T-helper 17 cell (primary cell): ENCODE measurements around the gene SREBF2. TPM values are rescaled to one million over a fixed set of nuclear protein-coding genes. Genes with fewer than 3 reads are reported as not detected.

Experiments
- ATAC-seq: fragments of 150-1000 bp; cut with Tn5 transposase; 2 replicates; pipeline ENCODE4 v1.10.0; 2021; ENCODE audit warnings: mild to moderate bottlenecking, moderate library complexity
- DNase-seq, 3 donors: peaks; one replicate each; pipeline versions ENCODE4 v3.0.0 to v3.0.0-alpha.2; 2020 to 2021
- H3K9me3 ChIP-seq: one replicate; pipeline ENCODE4 v1.7.0; 2013; ENCODE audit warnings: low read length, mild to moderate bottlenecking; ENCODE audit not compliant: control insufficient read depth, poor library complexity, severe bottlenecking
- H3K27ac Mint-ChIP-seq: one replicate; pipeline ENCODE4 v1.8.0; 2022; ENCODE audit warnings: mild to moderate bottlenecking, moderate library complexity, mixed read lengths
- H3K27me3 Mint-ChIP-seq: one replicate; pipeline ENCODE4 v1.8.0; 2022; ENCODE audit warnings: mixed read lengths
- H3K36me3 Mint-ChIP-seq: one replicate; pipeline ENCODE4 v1.8.0; 2022; ENCODE audit warnings: low read depth, mixed read lengths
- H3K4me1 Mint-ChIP-seq: one replicate; pipeline ENCODE4 v1.8.0; 2022; ENCODE audit warnings: mild to moderate bottlenecking, mixed read lengths
- H3K4me3 Mint-ChIP-seq: one replicate; pipeline ENCODE4 v1.8.0; 2022; ENCODE audit warnings: mild to moderate bottlenecking, moderate library complexity, mixed read lengths
- total RNA-seq, 4 donors: library from RNA in 2 of 4; stranded (reverse) in 2 of 4; gene quantifications; one replicate each; pipeline ENCODE4 v1.2.3 and lab custom pipeline; 2022 to 2026

Gene SREBF2
- total RNA-seq, 2 donors from 2014 or later, result 102 to 106 TPM

DNA sequence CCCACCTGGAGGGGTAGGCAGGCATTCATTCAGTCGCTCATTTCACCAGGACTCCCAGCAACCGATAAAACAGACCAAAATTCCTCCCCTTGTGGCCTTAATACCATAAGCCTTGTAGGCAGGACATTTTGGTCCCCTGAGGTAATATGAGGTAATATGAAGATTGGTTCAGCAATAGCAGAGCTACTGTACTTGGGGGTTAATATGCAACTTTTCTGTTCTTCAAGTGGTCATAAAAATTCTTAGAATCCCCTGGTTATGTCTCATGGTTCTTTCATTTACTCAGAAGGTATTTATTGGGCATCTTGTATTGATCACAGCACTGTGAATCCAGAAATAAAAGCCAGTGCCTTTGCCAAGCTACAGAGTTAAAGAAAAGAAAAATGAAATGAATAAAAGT lies 52.2 kb downstream of the SREBF2 start:
- H3K4me1 Mint-ChIP-seq, result peaks cover 4% of the 10 kb centered on the region
- ATAC-seq, result no peak
- H3K27me3 Mint-ChIP-seq, result no peaks in the 10 kb centered on the region

DNA sequence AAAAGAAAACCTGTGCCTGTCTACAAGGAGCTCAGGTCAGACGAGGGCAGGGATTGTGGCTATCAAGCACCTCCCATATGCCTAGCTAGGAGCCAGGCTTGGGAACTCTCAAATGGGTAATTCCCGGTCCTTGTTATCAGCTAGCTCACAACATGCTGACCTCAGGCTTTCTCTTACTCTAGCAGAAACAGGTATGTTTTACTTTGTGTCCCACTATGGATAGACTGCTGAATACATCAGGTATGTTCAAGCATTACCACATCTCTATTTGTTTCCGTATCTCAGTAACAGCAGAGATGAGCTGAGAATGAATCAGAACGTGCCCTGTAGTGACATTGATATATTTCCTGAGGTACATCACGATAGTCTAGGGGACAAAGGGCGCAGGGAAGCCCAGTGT lies 52.6 kb downstream of the SREBF2 start:
- ATAC-seq (no peak), DNase-seq (no peak)
- no peaks in the 10 kb centered on the region for H3K9me3 ChIP-seq
- H3K36me3 Mint-ChIP-seq, result peaks cover 22% of the 10 kb centered on the region
- no peak overlapping the region for H3K4me3 Mint-ChIP-seq
- no peak overlapping the region for H3K27ac Mint-ChIP-seq
- peaks cover 4% of the 10 kb centered on the region for H3K4me1 Mint-ChIP-seq
- H3K27me3 Mint-ChIP-seq, result no peaks in the 10 kb centered on the region

More for the DNA sequence above, 52.2 kb downstream of the SREBF2 start:
- no peaks in the 10 kb centered on the region for H3K9me3 ChIP-seq
- H3K36me3 Mint-ChIP-seq, result peaks cover 22% of the 10 kb centered on the region
- no peak overlapping the region for H3K4me3 Mint-ChIP-seq
- peak overlapping the region; percentile 57 for H3K27ac Mint-ChIP-seq
- DNase-seq, result no peak

DNA sequence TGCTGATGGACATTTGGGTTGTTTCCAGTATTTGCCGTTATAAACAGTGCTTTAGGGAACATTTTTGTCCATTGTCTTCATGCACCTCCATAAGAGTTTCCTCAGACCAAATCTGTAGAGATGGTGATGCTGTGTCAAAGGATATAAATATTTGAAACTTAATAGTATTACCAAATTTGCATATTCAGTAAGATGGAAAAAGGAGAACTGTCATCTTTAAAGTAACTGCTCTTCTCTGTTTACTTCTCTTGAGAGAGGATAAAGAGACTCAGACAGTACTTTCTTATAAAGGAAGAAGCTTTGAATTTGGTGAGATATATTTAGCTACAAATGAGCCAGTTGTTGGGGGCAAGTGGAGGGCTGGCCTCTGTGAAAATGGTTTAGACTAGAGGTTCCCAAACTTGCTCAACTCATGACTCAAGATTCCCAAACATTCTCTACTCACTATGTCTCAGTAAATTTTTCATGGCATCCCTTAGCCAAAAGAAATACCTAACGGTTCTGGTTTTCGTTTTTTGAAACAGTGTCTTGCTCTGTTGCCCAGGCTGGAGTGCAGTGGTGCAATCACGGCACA lies 55.8 kb downstream of the SREBF2 start:
- Mint-ChIP-seq H3K4me3 (no peak overlapping the region), H3K27me3 (no peaks in the 10 kb centered on the region), H3K4me1 (peaks cover 2% of the 10 kb centered on the region), H3K36me3 (peaks cover 7% of the 10 kb centered on the region), H3K27ac (no peak overlapping the region)
- ATAC-seq (no peak), DNase-seq (no peak)
- H3K9me3 ChIP-seq, result no peaks in the 10 kb centered on the region

DNA sequence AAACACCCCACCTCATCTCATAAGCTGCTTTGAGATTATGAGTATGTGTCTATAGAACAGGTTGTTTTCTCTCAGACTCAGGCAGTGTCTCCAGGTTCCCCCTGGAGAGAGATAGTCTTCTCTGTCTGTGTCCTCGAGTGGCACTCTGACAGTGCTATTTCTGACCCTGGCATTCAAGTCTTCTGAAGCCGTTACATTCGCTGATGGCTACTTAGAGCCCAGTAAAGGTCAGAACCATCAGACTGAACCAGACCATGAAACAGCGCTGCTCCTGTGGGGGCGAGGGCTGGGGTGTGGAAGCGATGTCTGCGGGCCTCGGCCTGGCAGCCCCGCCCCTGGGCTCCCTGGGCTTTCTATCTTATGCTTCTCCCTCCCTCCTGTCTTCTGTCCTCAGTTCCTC lies 58.5 kb downstream of the SREBF2 start:
- H3K36me3 Mint-ChIP-seq, result peaks cover 7% of the 10 kb centered on the region
- H3K4me1 Mint-ChIP-seq, result no peaks in the 10 kb centered on the region
- H3K27me3 Mint-ChIP-seq, result no peaks in the 10 kb centered on the region
- H3K27ac Mint-ChIP-seq, result no peak overlapping the region
- no peaks in the 10 kb centered on the region for H3K9me3 ChIP-seq
- DNase-seq, result no peak
- ATAC-seq, result no peak
- no peak overlapping the region for H3K4me3 Mint-ChIP-seq

DNA sequence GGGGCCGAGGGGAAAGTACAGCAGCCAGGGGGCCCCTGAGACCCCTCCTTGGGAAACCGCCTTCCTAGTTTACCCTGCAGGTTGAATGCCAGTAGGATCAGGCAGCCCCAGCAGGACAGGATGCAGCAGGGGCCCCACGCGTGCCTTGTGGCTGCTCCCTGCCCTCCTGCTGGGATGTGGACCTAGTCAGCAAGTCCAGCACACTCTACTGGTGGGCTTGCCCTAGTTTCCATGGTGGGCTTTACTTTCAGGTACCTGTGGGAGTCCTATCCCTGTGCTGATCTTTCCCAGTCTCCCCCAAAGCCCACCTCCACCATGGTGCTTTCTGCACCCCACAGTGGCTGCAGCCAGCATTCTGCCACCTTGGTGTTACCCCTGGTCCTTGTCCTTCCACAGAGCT lies 59.8 kb downstream of the SREBF2 start:
- H3K9me3 ChIP-seq, result no peaks in the 10 kb centered on the region
- H3K36me3 Mint-ChIP-seq, result peaks cover 6% of the 10 kb centered on the region
- H3K4me1 Mint-ChIP-seq, result peaks cover 2% of the 10 kb centered on the region
- no peak overlapping the region for H3K27ac Mint-ChIP-seq
- no peak overlapping the region for H3K4me3 Mint-ChIP-seq
- ATAC-seq (no peak), DNase-seq (no peak)
- H3K27me3 Mint-ChIP-seq, result no peaks in the 10 kb centered on the region

DNA sequence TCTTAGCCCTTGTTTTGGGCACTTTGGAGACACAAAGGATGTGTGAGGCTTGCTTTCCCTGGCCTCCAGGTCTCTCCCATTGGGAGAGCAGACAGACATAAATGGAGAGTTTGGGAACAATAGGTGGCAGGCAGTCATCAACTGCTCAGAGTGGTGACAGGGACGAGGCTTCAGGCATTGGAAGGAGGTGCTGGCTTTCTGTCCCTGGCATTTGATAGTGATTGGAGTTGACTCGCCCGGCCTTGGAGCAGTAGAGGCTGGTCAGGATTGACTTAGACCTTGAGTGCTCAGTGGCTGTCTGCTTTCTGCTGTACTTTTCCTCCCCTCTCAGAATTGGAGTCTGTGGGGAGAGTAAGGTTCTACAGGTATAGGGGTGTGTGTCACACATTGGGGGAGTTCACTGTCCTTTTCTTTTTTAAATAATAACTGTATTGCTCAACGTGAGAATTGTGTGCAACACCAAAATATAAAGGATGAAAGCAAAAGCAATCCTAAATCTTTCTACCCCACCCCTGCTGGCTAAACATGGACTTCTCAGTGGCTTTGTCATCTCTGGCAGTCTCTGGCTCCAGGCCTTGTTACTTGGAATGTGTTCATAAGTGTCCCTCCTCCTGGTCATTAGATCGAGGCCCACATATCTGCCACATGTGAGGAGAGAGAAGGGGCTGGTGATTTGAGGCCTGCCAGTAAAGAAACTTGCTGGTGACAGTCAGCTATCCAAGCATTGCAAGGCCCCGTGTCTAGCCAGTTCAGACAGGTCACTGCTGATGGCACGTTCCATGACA lies 60.9 kb downstream of the SREBF2 start:
- Mint-ChIP-seq H3K27me3 (no peaks in the 10 kb centered on the region), H3K4me3 (no peak overlapping the region), H3K36me3 (peaks cover 2% of the 10 kb centered on the region), H3K4me1 (peaks cover 2% of the 10 kb centered on the region), H3K27ac (no peak overlapping the region)
- DNase-seq (no peak), ATAC-seq (no peak)
- H3K9me3 ChIP-seq, result no peaks in the 10 kb centered on the region

DNA sequence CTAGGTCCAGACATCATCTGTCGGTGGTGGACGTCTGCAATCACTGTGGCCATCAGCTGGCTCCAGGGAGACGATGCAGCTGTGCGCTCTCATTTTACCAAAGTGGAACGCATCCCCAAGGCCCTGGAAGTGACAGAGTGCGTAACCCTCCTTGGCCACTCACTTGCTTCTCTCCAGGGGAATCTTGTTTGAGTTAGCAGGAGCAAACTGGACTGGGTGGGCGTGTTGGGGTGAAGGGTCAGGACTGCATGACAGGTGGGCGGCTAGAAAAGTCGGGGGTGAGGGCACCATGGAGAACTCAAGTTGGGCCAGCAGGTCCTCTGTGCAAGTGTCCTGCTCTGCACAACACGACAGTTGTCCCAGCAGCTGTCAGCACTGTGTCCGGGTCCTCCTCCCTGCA lies 65.7 kb downstream of the SREBF2 start:
- Mint-ChIP-seq H3K27ac (peak overlapping the region; percentile 39), H3K36me3 (no peaks in the 10 kb centered on the region), H3K27me3 (no peaks in the 10 kb centered on the region), H3K4me3 (no peak overlapping the region), H3K4me1 (peaks cover 2% of the 10 kb centered on the region)
- no peak for DNase-seq
- ATAC-seq, result no peak
- no peaks in the 10 kb centered on the region for H3K9me3 ChIP-seq

DNA sequence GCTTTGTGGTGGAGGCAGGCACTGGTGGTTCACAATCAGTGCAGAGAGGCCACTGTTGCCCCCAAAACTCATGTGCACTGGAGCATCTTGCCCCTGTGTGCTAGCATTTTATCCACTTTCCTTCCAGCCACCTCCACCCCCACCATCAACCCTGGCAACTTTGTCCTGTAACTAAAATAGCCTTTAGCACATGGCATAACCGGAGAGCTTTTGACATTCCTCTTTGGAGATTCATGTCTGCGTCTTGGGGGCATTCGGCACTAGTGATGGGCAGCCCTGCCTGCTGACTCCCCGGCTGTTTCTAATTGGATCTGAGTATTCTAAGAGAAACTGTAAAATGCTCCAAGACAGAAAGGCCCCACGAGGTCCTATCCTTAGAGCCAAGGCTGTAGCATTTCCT lies 66.2 kb downstream of the SREBF2 start:
- ATAC-seq (no peak), DNase-seq (no peak)
- peaks cover 2% of the 10 kb centered on the region for H3K4me1 Mint-ChIP-seq
- H3K36me3 Mint-ChIP-seq, result no peaks in the 10 kb centered on the region
- H3K4me3 Mint-ChIP-seq, result no peak overlapping the region
- H3K27me3 Mint-ChIP-seq, result no peaks in the 10 kb centered on the region
- no peaks in the 10 kb centered on the region for H3K9me3 ChIP-seq
- peak overlapping the region; percentile 39 for H3K27ac Mint-ChIP-seq

DNA sequence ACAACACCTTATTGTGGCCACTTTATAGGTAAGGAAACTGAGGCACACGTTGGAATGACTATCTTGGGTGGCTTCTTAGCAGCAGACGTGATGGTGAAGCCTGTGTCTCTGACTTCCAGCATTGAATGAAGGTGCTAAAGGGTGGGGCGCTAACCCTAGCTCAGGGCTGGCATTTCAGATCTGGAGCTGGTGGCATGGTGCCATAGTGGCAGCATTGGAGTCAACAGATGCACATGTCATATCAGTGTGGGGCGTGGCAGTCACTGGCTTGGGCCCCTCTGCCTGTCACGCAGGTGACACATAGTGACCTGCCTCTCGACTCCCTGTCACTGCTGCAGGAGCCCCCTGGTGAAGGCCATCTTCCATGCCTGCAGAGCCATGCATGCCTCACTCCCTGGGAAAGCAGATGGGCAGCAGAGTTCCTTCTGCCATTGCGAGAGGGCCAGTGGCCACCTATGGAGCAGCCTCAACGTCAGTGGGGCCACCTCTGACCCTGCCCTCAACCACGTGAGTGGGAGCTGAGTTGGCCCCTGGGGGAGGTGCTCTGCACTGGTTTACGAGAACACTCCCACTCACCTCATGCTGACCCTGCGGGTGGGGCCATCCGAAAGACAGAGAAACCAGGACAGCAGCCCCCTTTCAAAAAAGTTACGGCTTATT lies 67.2 kb downstream of the SREBF2 start:
- DNase-seq, result no peak
- no peaks in the 10 kb centered on the region for H3K27me3 Mint-ChIP-seq
- no peak overlapping the region for H3K27ac Mint-ChIP-seq
- H3K4me1 Mint-ChIP-seq, result peaks cover 2% of the 10 kb centered on the region
- H3K36me3 Mint-ChIP-seq, result no peaks in the 10 kb centered on the region
- ATAC-seq, result no peak
- H3K9me3 ChIP-seq, result no peaks in the 10 kb centered on the region
- no peak overlapping the region for H3K4me3 Mint-ChIP-seq

DNA sequence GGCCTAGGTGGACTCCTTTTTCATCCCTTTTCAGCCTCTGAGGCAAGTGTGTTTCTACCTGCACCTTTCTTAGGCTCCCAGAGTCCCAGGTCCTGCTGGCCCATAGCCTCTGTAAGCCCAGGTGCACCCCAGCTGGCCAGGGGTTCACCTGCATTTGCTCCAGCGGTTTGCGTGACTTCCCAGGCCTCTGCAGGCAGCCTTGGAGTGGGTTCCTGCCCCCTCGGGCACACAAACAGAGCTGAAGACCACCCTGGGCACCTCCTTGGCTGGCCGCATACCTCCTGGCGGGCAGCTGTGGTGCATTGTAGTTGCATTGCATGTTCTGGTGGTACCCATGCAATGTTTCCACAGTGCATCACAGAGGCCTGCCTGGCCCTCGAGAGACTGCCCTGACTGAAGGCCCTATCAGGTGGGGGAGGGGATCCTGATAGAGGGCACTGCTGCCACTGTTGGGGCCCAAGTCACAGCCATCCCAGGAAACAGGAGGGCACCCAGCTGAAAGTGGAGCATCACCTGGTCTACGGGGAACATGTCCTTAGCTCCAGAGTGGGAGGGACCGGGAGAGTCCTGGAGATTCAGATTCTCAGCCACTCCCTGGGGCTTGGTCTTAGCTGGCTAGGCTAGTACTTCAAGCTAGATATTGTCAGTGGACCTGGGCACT lies 67.9 kb downstream of the SREBF2 start:
- Mint-ChIP-seq H3K27ac (peak overlapping the region; percentile 65), H3K4me3 (no peak overlapping the region), H3K36me3 (peaks cover under 1% of the 10 kb centered on the region), H3K27me3 (no peaks in the 10 kb centered on the region), H3K4me1 (peaks cover 5% of the 10 kb centered on the region)
- no peak for ATAC-seq
- no peaks in the 10 kb centered on the region for H3K9me3 ChIP-seq
- DNase-seq, result no peak

DNA sequence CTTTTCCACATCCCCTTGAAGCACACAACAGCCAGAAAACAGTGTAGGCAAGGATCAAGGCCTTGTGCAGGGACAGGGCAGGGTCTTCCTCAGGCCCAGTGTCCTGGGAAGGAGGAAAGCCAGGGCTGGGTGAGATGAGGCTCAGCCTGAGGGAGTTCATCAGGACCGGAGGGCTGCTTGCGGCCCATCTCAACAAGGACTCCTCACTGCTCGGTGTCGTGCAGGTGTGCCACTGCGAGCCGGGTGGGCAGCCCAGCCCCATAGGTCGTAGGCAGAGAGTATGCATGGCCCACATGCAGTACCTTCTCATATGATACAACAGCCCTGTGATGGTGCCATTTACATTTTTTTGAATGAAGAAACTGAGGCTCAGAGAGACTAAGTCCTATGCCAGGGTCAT lies 69.1 kb downstream of the SREBF2 start:
- Mint-ChIP-seq H3K36me3 (peaks cover 2% of the 10 kb centered on the region), H3K4me1 (peaks cover 3% of the 10 kb centered on the region), H3K27me3 (no peaks in the 10 kb centered on the region), H3K4me3 (no peak overlapping the region), H3K27ac (peak overlapping the region; percentile 65)
- DNase-seq (no peak), ATAC-seq (no peak)
- H3K9me3 ChIP-seq, result no peaks in the 10 kb centered on the region

DNA sequence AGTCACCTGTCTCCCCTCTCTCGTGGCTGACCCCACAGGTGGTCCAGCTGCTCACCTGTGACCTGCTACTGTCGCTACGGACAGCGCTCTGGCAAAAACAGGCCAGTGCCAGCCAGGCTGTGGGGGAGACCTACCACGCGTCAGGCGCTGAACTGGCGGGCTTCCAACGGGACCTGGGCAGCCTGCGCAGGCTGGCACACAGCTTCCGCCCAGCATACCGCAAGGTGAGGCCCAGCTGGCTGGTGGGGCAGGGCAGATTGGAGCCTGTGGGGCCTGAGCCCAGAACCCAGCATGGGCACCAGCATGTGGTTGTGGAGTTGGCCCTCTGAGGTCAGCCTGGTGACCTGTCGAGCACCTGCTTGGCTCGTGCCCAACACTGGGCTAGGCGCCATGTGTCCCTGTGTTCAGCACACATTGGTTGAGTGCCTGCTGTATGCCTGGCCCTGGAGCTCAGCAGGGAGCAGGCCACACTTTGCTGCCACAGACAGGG lies 70.1 kb downstream of the SREBF2 start:
- Mint-ChIP-seq H3K4me3 (no peak overlapping the region), H3K27me3 (no peaks in the 10 kb centered on the region), H3K27ac (peak overlapping the region; percentile 54), H3K4me1 (peaks cover 7% of the 10 kb centered on the region), H3K36me3 (peaks cover 2% of the 10 kb centered on the region)
- ATAC-seq (no peak), DNase-seq (no peak)
- no peaks in the 10 kb centered on the region for H3K9me3 ChIP-seq
